CD4-positive, alpha-beta T cell (primary cell): Measurements from ENCODE around the gene HNRNPC. TPM values are rescaled to one million over a fixed set of nuclear protein-coding genes. Genes with fewer than 3 reads are reported as not detected.

Experiments used
- ATAC-seq: fragments of 200-7000 bp; cut with Tn5 transposase; one replicate; pipeline ENCODE4 v1.10.0; 2022; ENCODE audit warnings: mild to moderate bottlenecking; ENCODE audit not compliant: poor library complexity
- CTCF ChIA-PET: fragments of 350-600 bp; sonication (Branson Sonifier 250); formaldehyde crosslinking; loops from one replicate; lab custom pipeline; 2021; ENCODE audit warnings: antibody characterized with exemption, inconsistent platforms; lab: Charles Lee
- POLR2A ChIA-PET: fragments of 350-600 bp; sonication (Branson Sonifier 250); formaldehyde crosslinking; loops from one replicate; lab custom pipeline; 2021; ENCODE audit warnings: antibody characterized with exemption, inconsistent platforms; lab: Charles Lee
- DNase-seq, 14 experiments: peaks; one replicate each; pipeline ENCODE4 v3.0.0-alpha.2; 2013 to 2020; ENCODE audit warnings: mixed read lengths in 2 of 14
- H3K27ac ChIP-seq, 2 donors: one replicate each; pipeline versions ENCODE4 v1.5.1 to v1.7.0; 2013; ENCODE audit warnings: low read length in 2 of 2, low read depth in 1 of 2, mild to moderate bottlenecking in 1 of 2
- H3K27me3 ChIP-seq, 2 experiments: 1 replicate in 1 of 2; 2 replicates in 1 of 2; pipeline versions ENCODE4 v1.6.1 to v1.7.0; 2013; ENCODE audit warnings: low read length in 2 of 2, control low read depth in 1 of 2, mild to moderate bottlenecking in 1 of 2, moderate library complexity in 1 of 2; ENCODE audit not compliant: insufficient read depth in 2 of 2, control insufficient read depth in 1 of 2
- H3K36me3 ChIP-seq: one replicate; pipeline ENCODE4 v1.6.1; 2013; ENCODE audit warnings: low read length, control low read depth; ENCODE audit not compliant: insufficient read depth
- H3K4me1 ChIP-seq: one replicate; pipeline ENCODE4 v1.6.1; 2013; ENCODE audit warnings: low read length, control low read depth; ENCODE audit not compliant: insufficient read depth
- H3K4me3 ChIP-seq: one replicate; pipeline ENCODE4 v1.5.1; 2013; ENCODE audit warnings: mild to moderate bottlenecking, low read length, moderate library complexity
- H3K9me3 ChIP-seq, 2 experiments: 1 replicate in 1 of 2; 2 replicates in 1 of 2; pipeline versions ENCODE4 v1.6.1 to v1.7.0; 2013; ENCODE audit warnings: low read length in 2 of 2, mild to moderate bottlenecking in 2 of 2, control low read depth in 1 of 2, moderate library complexity in 1 of 2; ENCODE audit not compliant: control insufficient read depth in 1 of 2, insufficient read depth in 1 of 2
- H3K27ac Mint-ChIP-seq: one replicate; pipeline ENCODE4 v1.8.0; 2020; ENCODE audit warnings: mixed read lengths
- H3K27me3 Mint-ChIP-seq: one replicate; pipeline ENCODE4 v1.8.0; 2021; ENCODE audit warnings: mixed read lengths
- H3K36me3 Mint-ChIP-seq: one replicate; pipeline ENCODE4 v1.8.0; 2021; ENCODE audit warnings: low read depth, mixed read lengths
- H3K4me1 Mint-ChIP-seq: one replicate; pipeline ENCODE4 v1.8.0; 2021; ENCODE audit warnings: low read depth, mixed read lengths
- H3K4me3 Mint-ChIP-seq: one replicate; pipeline ENCODE4 v1.8.0; 2020; ENCODE audit warnings: mild to moderate bottlenecking, mixed read lengths
- H3K9me3 Mint-ChIP-seq: one replicate; pipeline ENCODE4 v1.8.0; 2020; ENCODE audit warnings: mixed read lengths
- CTCF ChIP-seq: fragments of 200-600 bp; IDR thresholded peaks from one replicate; pipeline ENCODE4 v1.8.0; 2022; ENCODE audit warnings: antibody characterized with exemption, mild to moderate bottlenecking
- intact Hi-C, 2 experiments: fragments of 100-400 bp; cut with DNase I in 1 of 2; cut with micrococcal nuclease in 1 of 2; formaldehyde crosslinking; loops; one replicate each; pipeline versions ENCODE4 v1.15.1 to v1.9.0; 2023 to 2025; cut with DNase I, micrococcal nuclease
- total RNA-seq, 174 experiments: library from RNA in 2 of 174; stranded (reverse) in 2 of 174; gene quantifications; one replicate each; pipeline ENCODE4 v1.2.3 and lab custom pipeline; 2021 to 2026

The HNRNPC gene
- total RNA-seq, 2 experiments from 2014 or later = 507 to 528 TPM

- H3K36me3 ChIP-seq = peaks cover 71% of the 10 kb centered on the region
- no peaks in the 10 kb centered on the region for H3K27me3 Mint-ChIP-seq
- CTCF ChIA-PET = no interaction called here
- no peaks in the 10 kb centered on the region for H3K9me3 ChIP-seq
- DNase-seq (no peak), ATAC-seq (no peak)
- H3K4me1 Mint-ChIP-seq = peaks cover 39% of the 10 kb centered on the region
- TF ChIP-seq CTCF = no peak
- H3K27ac ChIP-seq = no peak overlapping the region
- no peaks in the 10 kb centered on the region for H3K4me1 ChIP-seq
- H3K9me3 Mint-ChIP-seq = no peaks in the 10 kb centered on the region
- H3K4me3 ChIP-seq = no peak overlapping the region
- intact Hi-C loops = no loop called here
- POLR2A ChIA-PET = no interaction called here
- H3K27ac Mint-ChIP-seq = peak overlapping the region; percentile 72
- H3K27me3 ChIP-seq = no peaks in the 10 kb centered on the region
- no peak overlapping the region for H3K4me3 Mint-ChIP-seq
- peaks cover 89% of the 10 kb centered on the region for H3K36me3 Mint-ChIP-seq
Measured at GRCh38 chr14:21208554-21208953, 60.7 kb downstream of the HNRNPC start.

- CTCF ChIA-PET = interaction anchor here (0.5 to 1.1 kb wide), 2 partner anchors 49 to 122 kb away, joined by 3 read pairs; no protein-coding TSS in a partner anchor
- H3K27ac Mint-ChIP-seq = peak overlapping the region; percentile 72
- H3K4me1 Mint-ChIP-seq = peaks cover 46% of the 10 kb centered on the region
- H3K9me3 Mint-ChIP-seq = no peaks in the 10 kb centered on the region
- intact Hi-C loops = no loop called here
- no peak overlapping the region for H3K4me3 ChIP-seq
- no peaks in the 10 kb centered on the region for H3K9me3 ChIP-seq
- peaks cover 56% of the 10 kb centered on the region for H3K36me3 ChIP-seq
- peaks cover 82% of the 10 kb centered on the region for H3K36me3 Mint-ChIP-seq
- no peak for ATAC-seq
- POLR2A ChIA-PET = no interaction called here
- no peak overlapping the region for H3K27ac ChIP-seq
- H3K4me3 Mint-ChIP-seq = no peak overlapping the region
- H3K27me3 Mint-ChIP-seq = no peaks in the 10 kb centered on the region
- DNase-seq = no peak
- no peaks in the 10 kb centered on the region for H3K27me3 ChIP-seq
- no peak for TF ChIP-seq CTCF
- no peaks in the 10 kb centered on the region for H3K4me1 ChIP-seq
Measured at GRCh38 chr14:21206753-21207684, 62.2 kb downstream of the HNRNPC start.

GRCh38 chr14:21205678-21206581, 63.3 kb downstream of the HNRNPC start:
- Histone ChIP-seq H3K4me3 (no peak overlapping the region), H3K27ac (no peak overlapping the region), H3K9me3 (no peaks in the 10 kb centered on the region), H3K4me1 (no peaks in the 10 kb centered on the region), H3K36me3 (peaks cover 46% of the 10 kb centered on the region), H3K27me3 (no peaks in the 10 kb centered on the region)
- DNase-seq (no peak), ATAC-seq (peak; percentile 22)
- Mint-ChIP-seq H3K36me3 (peaks cover 71% of the 10 kb centered on the region), H3K4me1 (peaks cover 37% of the 10 kb centered on the region), H3K27me3 (no peaks in the 10 kb centered on the region), H3K9me3 (no peaks in the 10 kb centered on the region), H3K4me3 (no peak overlapping the region), H3K27ac (peak overlapping the region; percentile 72)
- intact Hi-C loops = no loop called here
- ChIA-PET CTCF (interaction anchor here (0.6 kb wide), 1 partner anchor 10 kb away, joined by 3 read pairs; no protein-coding TSS in a partner anchor), POLR2A (no interaction called here)
- TF ChIP-seq CTCF = no peak
